Measurements from ENCODE around the gene HOXA4.
A peak's percentile ranks its signal among the peaks of the same experiment; 100 is the strongest.

The HOXA4 gene

DNA sequence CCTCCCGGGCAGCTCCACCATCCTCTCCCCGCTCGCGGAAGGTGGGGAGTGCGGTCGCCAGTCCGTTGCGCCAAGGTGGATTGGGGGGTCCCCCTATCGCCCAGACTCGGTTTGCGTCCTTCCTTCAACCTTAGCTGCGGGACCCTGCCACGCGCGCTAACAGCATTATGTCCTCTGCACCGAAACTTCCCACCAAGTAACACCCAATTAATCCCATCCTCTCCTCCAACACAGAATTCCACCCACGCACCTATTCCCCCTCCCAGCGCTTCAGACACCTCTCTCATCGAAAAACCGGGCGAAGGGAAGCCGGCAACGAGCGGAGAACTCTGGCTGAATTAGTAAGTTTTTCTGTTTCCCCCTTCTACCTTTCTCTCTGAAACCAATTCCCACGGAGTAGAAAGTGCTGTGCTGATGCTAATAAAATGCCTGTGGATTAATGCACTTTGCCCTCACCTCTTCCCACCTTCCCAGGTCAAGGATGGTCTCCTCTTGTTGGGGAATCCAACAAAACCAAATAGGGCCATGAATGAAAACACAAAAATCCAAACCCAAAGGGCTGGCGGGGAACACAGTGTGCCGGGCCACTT is 20.9 kb upstream of the HOXA4 start:
- in situ Hi-C loops (cut with HindIII; ENCODE audit: low pct_unique_long_range_greater_than_20kb, low sequenced_read_pairs) = no loop called here
- DNase-seq (ENCODE audit: low read depth in 1 of 2, low spot score in 1 of 2) = no peak
- no peak for TF ChIP-seq JUND (IDR thresholded peaks at IDR 0.05; ENCODE audit: low read depth)

DNA sequence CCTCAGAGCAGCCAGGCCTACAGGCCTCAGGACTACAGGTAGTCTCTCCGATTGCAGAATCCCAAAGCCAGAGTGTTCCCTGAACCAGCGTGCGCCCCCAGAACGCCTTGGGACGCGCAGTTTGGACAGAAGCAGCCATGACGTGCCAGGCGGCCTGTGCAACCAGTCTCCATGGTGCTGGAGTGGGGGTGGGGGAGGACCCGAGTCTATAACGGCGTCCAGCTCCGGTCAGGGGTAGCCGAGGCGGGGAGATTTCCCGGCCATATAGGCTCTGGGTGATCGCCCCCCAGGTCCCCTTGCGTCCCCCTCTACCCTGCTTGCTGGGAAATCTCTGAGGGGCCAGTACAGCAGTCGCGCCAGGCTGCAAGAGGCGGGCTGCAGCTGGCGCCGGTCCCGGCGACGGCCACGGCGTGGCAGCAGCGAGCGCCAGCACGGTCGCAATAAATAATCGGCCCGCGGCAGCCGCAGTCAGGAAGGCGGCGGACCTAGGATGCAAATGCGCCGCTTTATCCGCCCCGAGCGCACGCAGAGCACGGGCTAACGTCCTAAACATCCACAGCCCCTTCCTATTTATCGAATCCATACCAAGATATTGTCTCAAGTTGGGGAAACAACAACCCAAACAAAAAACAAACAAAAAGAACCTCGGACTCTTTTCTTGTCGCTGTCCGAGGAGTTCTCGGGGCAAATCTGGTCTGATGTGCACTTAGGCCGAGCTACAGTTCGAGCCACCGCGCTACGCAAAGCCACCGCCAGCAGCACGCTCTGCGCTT is 20.2 kb upstream of the HOXA4 start:
- peak; percentile 72 to 95 for DNase-seq (ENCODE audit: low read depth in 1 of 2, low spot score in 1 of 2)
- TF ChIP-seq JUND (IDR thresholded peaks at IDR 0.05; ENCODE audit: low read depth) = no peak
- in situ Hi-C loops (cut with HindIII; ENCODE audit: low pct_unique_long_range_greater_than_20kb, low sequenced_read_pairs) = no loop called here

DNA sequence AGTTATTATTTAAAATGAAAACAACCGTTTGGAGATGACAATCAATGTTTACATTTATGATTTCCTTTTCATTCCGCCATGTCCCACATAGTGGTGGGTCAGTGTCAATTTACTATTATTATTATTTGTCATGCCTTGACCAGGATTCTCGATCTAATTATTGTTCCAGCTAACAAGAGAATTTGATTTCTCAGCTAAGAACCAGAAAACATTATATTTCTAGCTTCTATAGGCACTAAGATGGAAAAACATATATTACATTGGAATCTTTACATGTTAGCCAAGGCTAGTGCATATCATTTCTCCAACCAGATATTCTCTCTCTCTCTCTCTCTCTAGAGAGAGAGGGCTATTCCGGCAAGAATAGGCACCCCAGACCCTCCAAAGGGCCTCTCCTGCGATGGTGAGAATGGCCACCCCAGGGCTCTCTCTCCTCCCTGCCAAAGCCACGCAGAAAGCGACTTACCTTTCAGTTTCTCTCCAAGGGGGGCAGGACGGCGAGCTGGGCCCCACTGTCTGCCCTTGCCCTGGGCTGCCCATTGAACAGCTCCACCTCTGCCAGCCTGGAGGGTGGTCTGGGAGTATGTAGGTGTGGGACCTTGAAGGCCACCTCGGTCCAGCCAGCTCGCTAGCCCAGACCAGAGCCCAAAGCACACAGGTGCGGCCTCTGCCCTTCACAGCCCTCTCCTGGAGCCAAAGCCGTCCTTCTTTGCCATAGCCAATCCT is 19.4 kb upstream of the HOXA4 start:
- no peak for DNase-seq (ENCODE audit: low read depth in 1 of 2, low spot score in 1 of 2)
- in situ Hi-C loops (cut with HindIII; ENCODE audit: low pct_unique_long_range_greater_than_20kb, low sequenced_read_pairs) = no loop called here
- no peak for TF ChIP-seq JUND (IDR thresholded peaks at IDR 0.05; ENCODE audit: low read depth)

DNA sequence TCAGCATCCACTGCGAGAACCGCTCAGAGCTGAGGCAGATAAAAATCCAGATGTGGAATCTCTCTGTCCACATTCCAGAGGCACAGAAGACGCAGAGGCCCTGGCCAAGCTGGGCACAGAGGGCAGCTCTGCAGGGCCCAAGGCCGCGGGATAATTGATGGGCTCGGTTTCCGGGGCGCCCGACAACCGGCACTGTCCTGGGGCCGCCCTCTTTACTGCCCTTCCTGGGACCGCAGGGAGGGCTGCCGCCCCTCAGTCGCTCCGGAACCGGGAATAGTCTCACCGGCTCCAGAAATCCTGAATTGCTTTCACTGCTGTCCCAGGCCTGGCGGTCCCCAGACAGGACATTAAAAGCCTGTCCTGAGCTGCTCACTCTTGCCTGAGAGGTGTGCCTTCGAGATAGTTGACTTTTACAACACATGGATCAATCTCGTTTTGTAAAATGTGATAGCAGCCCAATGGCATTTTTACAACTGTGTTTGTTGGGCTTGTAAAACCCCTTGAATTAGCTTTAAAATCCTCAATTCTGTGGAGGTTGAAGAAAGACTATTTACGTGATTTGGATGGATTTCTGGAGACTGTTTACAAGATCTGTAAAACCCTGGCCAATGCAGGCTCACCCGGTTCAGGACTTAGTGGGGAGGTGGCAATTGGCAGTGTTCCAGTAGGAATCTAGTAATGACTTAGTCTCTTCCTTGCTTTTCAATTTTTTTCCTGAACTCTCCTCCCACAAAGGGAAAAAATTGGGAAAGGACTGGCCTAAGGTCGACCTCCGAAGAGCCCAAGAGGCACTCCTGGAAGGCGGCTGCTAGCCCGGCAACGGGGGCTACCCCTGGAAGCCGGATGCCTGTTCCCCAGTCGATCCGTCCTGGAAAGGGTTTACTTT is 18.4 kb upstream of the HOXA4 start:
- no peak for TF ChIP-seq JUND (IDR thresholded peaks at IDR 0.05; ENCODE audit: low read depth)
- no peak for DNase-seq (ENCODE audit: low read depth in 1 of 2, low spot score in 1 of 2)
- in situ Hi-C loops (cut with HindIII; ENCODE audit: low pct_unique_long_range_greater_than_20kb, low sequenced_read_pairs) = no loop called here

DNA sequence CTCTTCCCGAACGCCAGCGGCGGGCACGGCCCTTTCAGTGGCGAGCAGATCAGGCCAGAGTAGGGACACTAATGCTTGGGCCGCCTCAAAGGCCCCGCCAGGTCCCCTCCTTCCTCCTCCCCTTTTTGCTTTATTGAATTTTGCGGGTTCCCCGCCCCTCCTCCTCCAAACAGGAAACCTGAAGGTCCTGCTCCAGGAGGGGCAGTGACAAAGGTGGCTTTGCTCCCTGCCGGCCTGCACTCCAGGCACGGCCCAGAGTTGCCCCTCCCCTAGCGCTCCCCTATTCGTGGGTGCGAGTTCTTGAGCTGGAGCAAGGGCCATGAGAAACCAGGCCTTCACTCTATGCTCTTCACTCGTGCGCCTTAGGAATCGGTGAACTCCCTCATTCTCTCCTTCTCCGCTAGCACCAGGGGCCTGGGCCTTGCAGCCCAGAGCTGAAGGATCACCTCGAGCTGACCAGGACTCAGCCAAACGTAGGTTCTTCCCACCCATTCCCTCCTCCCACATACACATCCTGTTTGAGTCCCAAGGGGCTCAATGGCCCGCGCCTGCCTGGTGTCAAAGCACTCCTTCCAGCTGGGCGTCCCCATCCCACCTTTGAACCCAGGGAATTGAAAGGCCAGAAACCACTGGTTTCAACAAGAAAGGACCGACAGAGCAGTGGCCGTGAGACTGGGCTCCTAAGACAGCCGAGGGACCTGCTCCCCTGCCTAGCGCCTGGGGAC is 17.6 kb upstream of the HOXA4 start:
- no peak for DNase-seq (ENCODE audit: low read depth in 1 of 2, low spot score in 1 of 2)
- TF ChIP-seq JUND (IDR thresholded peaks at IDR 0.05; ENCODE audit: low read depth) = no peak

DNA sequence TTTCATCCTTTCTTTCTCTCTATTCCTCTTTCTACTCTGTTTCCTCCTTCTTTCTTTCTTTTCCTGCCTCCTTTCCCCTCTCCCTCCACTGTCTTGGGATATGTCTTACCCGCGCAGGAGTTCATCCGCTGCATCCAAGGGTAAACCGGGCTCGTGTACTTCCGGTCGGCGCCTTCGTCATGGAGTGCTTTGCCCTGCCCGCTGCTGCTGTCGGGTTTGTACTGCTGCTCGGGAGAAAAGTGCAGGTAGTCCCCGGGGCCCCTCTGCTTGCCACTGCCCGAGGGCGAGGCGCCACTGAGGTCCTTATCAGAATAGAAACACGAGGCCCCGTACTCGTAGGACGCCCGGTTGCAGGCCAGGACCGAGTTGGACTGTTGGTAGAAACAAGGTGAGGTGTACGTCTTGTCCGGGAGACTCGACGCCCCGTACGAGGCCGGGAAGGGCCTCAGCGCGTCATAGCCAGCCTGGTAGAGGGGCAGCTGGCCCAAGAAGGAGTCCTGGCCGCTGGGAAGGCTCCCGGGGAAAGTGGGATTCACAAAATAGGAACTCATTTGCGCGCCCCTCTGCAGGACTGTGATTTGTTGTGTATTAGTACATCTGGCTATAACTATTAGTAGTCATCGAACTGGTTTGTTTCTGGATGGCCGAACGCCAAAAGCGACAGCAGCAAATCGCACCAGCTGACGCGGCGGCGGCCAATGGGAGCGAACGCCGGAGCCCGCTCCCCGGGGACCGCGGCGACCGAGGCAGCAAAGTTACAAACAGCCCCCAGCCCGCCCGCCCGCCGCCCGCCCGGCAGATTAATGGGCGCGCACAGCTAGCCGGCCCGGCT is 16.9 kb upstream of the HOXA4 start, which contains the start of gene HOXA6:
Gene HOXA6, minus strand, starts transcription at position 576 of the 832 bp plus-strand sequence. Its CDS starts 25 bp downstream, at position 551.
- in situ Hi-C loops (cut with HindIII; ENCODE audit: low pct_unique_long_range_greater_than_20kb, low sequenced_read_pairs) = no loop called here
- no peak for TF ChIP-seq JUND (IDR thresholded peaks at IDR 0.05; ENCODE audit: low read depth)
- DNase-seq (ENCODE audit: low read depth in 1 of 2, low spot score in 1 of 2) = no peak

More for the DNA sequence above, 17.6 kb upstream of the HOXA4 start:
- in situ Hi-C loops (cut with HindIII; ENCODE audit: low pct_unique_long_range_greater_than_20kb, low sequenced_read_pairs) = no loop called here

DNA sequence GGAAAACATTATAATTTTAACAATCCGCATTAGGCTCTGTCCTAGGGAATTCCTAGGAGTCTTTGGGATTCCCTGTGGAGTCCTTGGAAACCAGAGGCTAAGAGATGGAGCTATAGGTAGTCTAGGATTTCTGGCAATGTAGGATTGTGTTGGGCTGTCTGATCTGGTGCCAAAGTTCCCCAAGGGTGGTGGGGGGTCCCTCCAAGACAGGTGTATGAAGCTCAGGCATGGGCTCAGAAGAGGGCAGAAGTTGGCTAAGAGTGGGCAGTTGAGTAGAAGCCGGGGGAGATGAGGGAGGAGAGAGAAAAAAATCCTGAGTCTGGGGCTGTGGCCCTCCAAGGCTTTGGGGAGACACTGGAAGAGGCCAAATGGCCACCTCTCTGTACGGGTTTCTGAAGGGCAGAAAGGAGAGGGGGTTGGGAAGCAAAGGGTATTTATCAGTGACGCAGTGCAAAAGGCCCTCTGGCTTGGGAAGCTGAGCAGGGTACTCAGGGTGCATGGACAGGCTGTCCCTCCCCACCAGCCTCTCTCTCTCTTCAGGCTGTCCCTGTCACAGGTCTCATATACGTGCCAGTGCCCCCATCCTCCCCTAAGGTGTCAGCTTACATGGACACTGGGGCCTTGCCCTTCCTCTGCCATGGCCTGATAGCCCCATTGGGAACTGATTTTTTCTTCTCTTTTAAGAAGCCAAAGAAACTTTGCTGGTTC is 16.1 kb upstream of the HOXA4 start:
- no peak for TF ChIP-seq JUND (IDR thresholded peaks at IDR 0.05; ENCODE audit: low read depth)
- DNase-seq (ENCODE audit: low read depth in 1 of 2, low spot score in 1 of 2) = no peak
- in situ Hi-C loops (cut with HindIII; ENCODE audit: low pct_unique_long_range_greater_than_20kb, low sequenced_read_pairs) = no loop called here

DNA sequence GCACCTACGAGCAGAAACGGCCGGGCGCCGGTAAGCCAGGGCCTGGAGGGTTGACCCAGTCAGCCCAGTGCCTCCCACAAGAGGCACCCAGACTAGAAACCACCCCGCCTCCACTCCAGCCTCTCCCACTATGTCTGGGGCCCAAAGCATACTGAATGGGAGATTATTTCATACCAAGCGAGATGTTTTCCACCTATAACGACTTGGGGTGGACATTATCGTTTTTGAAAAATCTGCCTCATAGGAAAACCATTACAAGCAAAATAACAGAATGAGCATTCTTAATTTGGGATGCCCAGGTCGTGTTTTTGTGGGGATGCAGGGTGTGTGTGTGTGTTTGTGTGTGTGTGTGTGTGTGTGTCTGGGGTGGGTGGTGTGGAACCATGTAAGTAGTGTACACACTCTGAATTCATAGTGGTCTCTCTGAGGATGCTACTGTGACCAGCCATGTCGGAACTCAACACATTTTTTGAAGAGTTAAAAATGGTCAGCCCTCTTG is 15.4 kb upstream of the HOXA4 start:
- in situ Hi-C loops (cut with HindIII; ENCODE audit: low pct_unique_long_range_greater_than_20kb, low sequenced_read_pairs) = no loop called here
- no peak for TF ChIP-seq JUND (IDR thresholded peaks at IDR 0.05; ENCODE audit: low read depth)
- no peak for DNase-seq (ENCODE audit: low read depth in 1 of 2, low spot score in 1 of 2)

DNA sequence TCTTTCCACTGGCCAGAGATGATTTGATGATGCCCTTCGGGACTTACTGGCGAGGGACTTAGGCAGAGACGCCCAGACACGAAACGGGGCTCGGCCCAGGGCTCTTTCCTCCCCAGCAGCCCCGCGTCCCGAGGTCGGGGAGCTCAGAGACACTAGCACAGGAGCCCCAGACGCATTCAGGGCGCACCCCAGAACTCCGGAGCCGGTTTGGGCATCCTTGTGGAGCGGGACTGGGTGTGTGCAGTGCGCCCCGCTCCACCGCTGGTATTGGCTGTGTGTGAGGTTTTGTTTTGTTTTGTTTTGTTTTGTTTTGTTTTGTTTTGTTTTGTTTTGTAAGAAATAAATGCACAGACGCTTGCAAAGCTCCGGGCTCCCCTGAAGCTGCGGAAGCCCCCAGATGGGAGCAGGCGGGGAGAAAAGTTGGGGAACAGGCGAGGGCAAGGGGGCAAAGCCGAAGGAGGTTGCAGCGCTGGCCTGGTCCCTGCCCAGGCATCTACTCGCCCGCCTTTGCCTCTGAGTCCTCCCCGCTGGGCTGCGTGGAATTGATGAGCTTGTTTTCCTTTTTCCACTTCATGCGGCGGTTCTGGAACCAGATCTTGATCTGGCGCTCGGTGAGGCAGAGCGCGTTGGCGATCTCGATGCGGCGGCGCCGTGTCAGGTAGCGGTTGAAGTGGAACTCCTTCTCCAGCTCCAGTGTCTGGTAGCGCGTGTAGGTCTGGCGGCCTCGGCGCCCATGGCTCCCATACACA is 14.8 kb upstream of the HOXA4 start:
- no peak for TF ChIP-seq JUND (IDR thresholded peaks at IDR 0.05; ENCODE audit: low read depth)
- in situ Hi-C loops (cut with HindIII; ENCODE audit: low pct_unique_long_range_greater_than_20kb, low sequenced_read_pairs) = no loop called here
- DNase-seq (ENCODE audit: low read depth in 1 of 2, low spot score in 1 of 2) = no peak

DNA sequence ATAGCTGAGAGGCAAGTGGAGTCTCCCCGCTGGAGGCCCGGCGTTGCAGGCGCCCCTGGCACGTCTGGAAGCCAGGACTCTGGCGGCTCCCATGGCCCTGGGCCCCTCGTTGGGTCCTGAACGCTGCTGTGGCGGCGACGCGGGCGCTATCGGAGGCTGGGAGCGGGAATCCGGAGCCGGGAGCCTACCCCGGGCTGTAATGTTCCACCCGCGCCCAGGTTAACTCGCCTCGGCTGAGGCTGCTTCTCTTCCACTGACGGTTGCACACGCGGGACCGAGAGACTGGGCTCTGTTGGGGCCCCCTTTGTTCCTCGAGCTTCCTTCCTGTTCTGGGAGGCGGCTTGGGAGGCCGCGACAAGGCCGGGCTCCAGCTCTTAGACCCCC is 14.2 kb upstream of the HOXA4 start:
- in situ Hi-C loops (cut with HindIII; ENCODE audit: low pct_unique_long_range_greater_than_20kb, low sequenced_read_pairs) = no loop called here
- no peak for DNase-seq (ENCODE audit: low read depth in 1 of 2, low spot score in 1 of 2)
- no peak for TF ChIP-seq JUND (IDR thresholded peaks at IDR 0.05; ENCODE audit: low read depth)
